GM23338 (cell line): ENCODE results near the gene DIAPH3. TPM values are rescaled to one million over a fixed set of nuclear protein-coding genes. Genes with fewer than 3 reads are reported as not detected.

Experiments used
- ATAC-seq: fragments of 200-7000 bp; cut with Tn5 transposase; 3 replicates; pipeline ENCODE4 v1.9.1; 2020
- DNase-seq: peaks from one replicate; pipeline ENCODE4 v3.0.0-alpha.2; 2015; ENCODE audit warnings: low spot score
- H2AFZ ChIP-seq: fragments of 200-600 bp; sonication (generic); 2 replicates; pipeline ENCODE4 v1.8.0; 2016; ENCODE audit warnings: antibody characterized with exemption, mild to moderate bottlenecking, moderate library complexity
- H3F3A ChIP-seq: fragments of 200-600 bp; sonication (generic); replicated peaks from 2 replicates; pipeline ENCODE4 v1.8.0; 2017; ENCODE audit warnings: antibody characterized with exemption, mixed run types, low read depth
- H3K27ac ChIP-seq: fragments of 200-600 bp; sonication (generic); 2 replicates; pipeline ENCODE4 v1.6.1; 2016; ENCODE audit warnings: low read depth
- H3K27me3 ChIP-seq: fragments of 200-600 bp; sonication (generic); 2 replicates; pipeline ENCODE4 v1.8.0; 2016; ENCODE audit warnings: mild to moderate bottlenecking, mixed run types, moderate library complexity; ENCODE audit not compliant: insufficient read depth
- H3K36me3 ChIP-seq: fragments of 200-600 bp; sonication (generic); 2 replicates; pipeline ENCODE4 v1.8.0; 2016; ENCODE audit warnings: mild to moderate bottlenecking; ENCODE audit not compliant: insufficient read depth
- H3K4me1 ChIP-seq: fragments of 200-600 bp; sonication (generic); 2 replicates; pipeline ENCODE4 v1.8.0; 2016; ENCODE audit warnings: mild to moderate bottlenecking, moderate library complexity; ENCODE audit not compliant: insufficient read depth
- H3K4me2 ChIP-seq: fragments of 200-600 bp; sonication (generic); 2 replicates; pipeline ENCODE4 v1.7.1; 2017; ENCODE audit warnings: mixed run types
- H3K4me3 ChIP-seq: fragments of 200-600 bp; sonication (generic); 2 replicates; pipeline ENCODE4 v1.6.1; 2016; ENCODE audit warnings: mixed run types
- H3K79me2 ChIP-seq: fragments of 200-600 bp; sonication (generic); replicated peaks from 2 replicates; pipeline ENCODE4 v1.8.0; 2017; ENCODE audit warnings: mild to moderate bottlenecking; ENCODE audit not compliant: insufficient read depth
- H3K9me2 ChIP-seq: fragments of 200-600 bp; sonication (generic); 2 replicates; pipeline ENCODE4 v1.8.0; 2017; ENCODE audit not compliant: insufficient read depth
- H4K20me1 ChIP-seq: fragments of 200-600 bp; sonication (generic); replicated peaks from 2 replicates; pipeline ENCODE4 v1.8.0; 2017; ENCODE audit warnings: mild to moderate bottlenecking; ENCODE audit not compliant: insufficient read depth
- H3K27ac Mint-ChIP-seq: 2 replicates; pipeline ENCODE4 v1.8.0; 2020; ENCODE audit warnings: inconsistent platforms, mild to moderate bottlenecking, moderate library complexity, mixed read lengths
- H3K27me3 Mint-ChIP-seq: 3 replicates; pipeline ENCODE4 v1.8.0; 2022; ENCODE audit warnings: low read depth, mild to moderate bottlenecking, moderate library complexity, mixed read lengths, inconsistent platforms; ENCODE audit not compliant: insufficient read depth, poor library complexity
- H3K36me3 Mint-ChIP-seq: 3 replicates; pipeline ENCODE4 v1.8.0; 2021; ENCODE audit warnings: low read depth, mild to moderate bottlenecking, inconsistent platforms, moderate library complexity, mixed read lengths
- H3K4me1 Mint-ChIP-seq: 3 replicates; pipeline ENCODE4 v1.8.0; 2020; ENCODE audit warnings: mild to moderate bottlenecking, inconsistent platforms, mixed read lengths
- H3K4me3 Mint-ChIP-seq: 3 replicates; pipeline ENCODE4 v1.8.0; 2021; ENCODE audit warnings: moderate library complexity, mild to moderate bottlenecking, inconsistent platforms, mixed read lengths
- H3K9me3 Mint-ChIP-seq: 3 replicates; pipeline ENCODE4 v1.8.0; 2020; ENCODE audit warnings: moderate library complexity, mild to moderate bottlenecking, inconsistent platforms, mixed read lengths
- CREB1 ChIP-seq: fragments of 250-450 bp; sonication (Bioruptor Pico); IDR thresholded peaks from 2 replicates; pipeline ENCODE4 v1.5.0; 2020; ENCODE audit warnings: low read depth, mild to moderate bottlenecking, moderate library complexity
- EZH2 ChIP-seq: fragments of 200-600 bp; sonication (generic); IDR thresholded peaks from one replicate; pipeline ENCODE4 v1.8.0; 2017; ENCODE audit warnings: antibody characterized with exemption, mild to moderate bottlenecking, low read depth; ENCODE audit not compliant: unreplicated experiment
- EZH2phosphoT487 ChIP-seq: fragments of 200-600 bp; sonication (generic); IDR thresholded peaks from one replicate; pipeline ENCODE4 v1.8.1; 2018; ENCODE audit warnings: antibody characterized with exemption; ENCODE audit not compliant: unreplicated experiment
- JUNB ChIP-seq: IDR thresholded peaks from one replicate; pipeline ENCODE4 v1.6.1; 2016; ENCODE audit warnings: antibody characterized with exemption; ENCODE audit not compliant: unreplicated experiment
- NANOG ChIP-seq: IDR thresholded peaks from 2 replicates; pipeline ENCODE4 v1.6.1; 2016; ENCODE audit warnings: antibody characterized with exemption, borderline replicate concordance
- POLR2AphosphoS5 ChIP-seq: IDR thresholded peaks from 2 replicates; pipeline ENCODE4 v1.6.1; 2016; ENCODE audit warnings: antibody characterized with exemption, low read depth
- STAT1 ChIP-seq: IDR thresholded peaks from one replicate; pipeline ENCODE4 v1.6.1; 2016; ENCODE audit warnings: antibody characterized with exemption; ENCODE audit not compliant: unreplicated experiment
- ZNF114 ChIP-seq: fragments of 250-450 bp; sonication (Bioruptor Pico); IDR thresholded peaks from 2 replicates; pipeline ENCODE4 v1.5.0; 2020; ENCODE audit warnings: mild to moderate bottlenecking, moderate library complexity
- polyA plus RNA-seq: library from polyadenylated mRNA; unstranded; fragments of >200 nt; fragmentation: Nextera tagmentation; extraction: Ambion mirVana; gene quantifications from 2 replicates; pipeline ENCODE4 v1.2.1, GENCODE V29; 2016
- total RNA-seq: library from RNA; depleted of rRNA; stranded (reverse); fragments of >200 nt; shearing (Covaris generic); gene quantifications from 2 replicates; pipeline ENCODE4 v1.2.3, GENCODE V29; 2014
- TF ChIP-seq, protein P1 (sequence below): IDR thresholded peaks from 2 replicates; pipeline ENCODE4 v1.6.1; 2016; ENCODE audit warnings: antibody characterized with exemption
- TF ChIP-seq, protein P2 (sequence below): fragments of 250-450 bp; sonication (Bioruptor Pico); IDR thresholded peaks from 2 replicates; pipeline ENCODE4 v1.5.0; 2020; ENCODE audit warnings: mild to moderate bottlenecking, moderate library complexity
- TF ChIP-seq, protein P3 (sequence below), 2 experiments: fragments of 200-600 bp in 1 of 2; sonication (generic) in 1 of 2; conservative IDR thresholded peaks; 2 replicates each; pipeline versions ENCODE4 v1.5.1 to v1.6.1; 2016 to 2017; ENCODE audit warnings: antibody characterized with exemption in 2 of 2, low read depth in 2 of 2, mild to moderate bottlenecking in 2 of 2, moderate library complexity in 1 of 2

Gene DIAPH3
- total and polyA plus RNA-seq, 2 experiments from 2014 or later: 23.4 to 30.2 TPM

DNA sequence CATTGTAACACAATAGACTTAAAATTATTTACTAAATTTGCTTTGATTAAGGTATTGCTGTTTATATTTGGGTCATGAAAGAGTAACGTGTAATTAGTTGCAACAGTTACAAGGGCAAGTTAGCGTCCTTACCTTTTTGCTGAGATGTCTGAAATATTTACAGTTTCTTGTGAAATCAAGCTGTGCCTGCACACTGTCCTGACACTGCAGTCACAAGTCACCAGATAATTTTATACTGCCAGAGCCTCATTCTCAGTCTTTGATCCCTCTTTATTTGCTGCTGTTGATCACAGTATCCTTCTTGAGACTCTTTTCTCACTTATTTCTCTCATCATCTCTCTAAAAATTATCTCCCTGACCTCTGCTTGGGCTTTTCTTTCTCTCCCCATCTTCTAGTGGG is 8.4 kb upstream of the DIAPH3 start:
- no peak overlapping the region for H3K4me2 ChIP-seq
- TF ChIP-seq CREB1 (CRISPR knock-in tag) (no peak), POLR2AphosphoS5 (no peak), STAT1 (no peak)
- TF ChIP-seq, protein P1, sequence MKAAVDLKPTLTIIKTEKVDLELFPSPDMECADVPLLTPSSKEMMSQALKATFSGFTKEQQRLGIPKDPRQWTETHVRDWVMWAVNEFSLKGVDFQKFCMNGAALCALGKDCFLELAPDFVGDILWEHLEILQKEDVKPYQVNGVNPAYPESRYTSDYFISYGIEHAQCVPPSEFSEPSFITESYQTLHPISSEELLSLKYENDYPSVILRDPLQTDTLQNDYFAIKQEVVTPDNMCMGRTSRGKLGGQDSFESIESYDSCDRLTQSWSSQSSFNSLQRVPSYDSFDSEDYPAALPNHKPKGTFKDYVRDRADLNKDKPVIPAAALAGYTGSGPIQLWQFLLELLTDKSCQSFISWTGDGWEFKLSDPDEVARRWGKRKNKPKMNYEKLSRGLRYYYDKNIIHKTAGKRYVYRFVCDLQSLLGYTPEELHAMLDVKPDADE: no peak
- DNase-seq: no peak
- no peak overlapping the region for H3K27ac Mint-ChIP-seq
- no peaks in the 10 kb centered on the region for H3K9me3 Mint-ChIP-seq
- no peaks in the 10 kb centered on the region for H3K36me3 ChIP-seq
- H3K4me3 Mint-ChIP-seq: no peak overlapping the region
- no peak overlapping the region for H2AFZ ChIP-seq
- no peaks in the 10 kb centered on the region for H3F3A ChIP-seq
- H3K4me1 Mint-ChIP-seq: no peaks in the 10 kb centered on the region; the same call in 2 of the 3 replicates
- no peaks in the 10 kb centered on the region for H3K36me3 Mint-ChIP-seq
- H3K4me1 ChIP-seq: no peaks in the 10 kb centered on the region; the same call in 1 of the 2 replicates
- ATAC-seq: no peak
- no peaks in the 10 kb centered on the region for H3K9me2 ChIP-seq
- H3K79me2 ChIP-seq: no peaks in the 10 kb centered on the region
- H3K27me3 Mint-ChIP-seq: peaks cover 6% of the 10 kb centered on the region
- no peaks in the 10 kb centered on the region for H4K20me1 ChIP-seq
- no peaks in the 10 kb centered on the region for H3K27me3 ChIP-seq
- no peak overlapping the region for H3K27ac ChIP-seq
- no peak overlapping the region for H3K4me3 ChIP-seq

DNA sequence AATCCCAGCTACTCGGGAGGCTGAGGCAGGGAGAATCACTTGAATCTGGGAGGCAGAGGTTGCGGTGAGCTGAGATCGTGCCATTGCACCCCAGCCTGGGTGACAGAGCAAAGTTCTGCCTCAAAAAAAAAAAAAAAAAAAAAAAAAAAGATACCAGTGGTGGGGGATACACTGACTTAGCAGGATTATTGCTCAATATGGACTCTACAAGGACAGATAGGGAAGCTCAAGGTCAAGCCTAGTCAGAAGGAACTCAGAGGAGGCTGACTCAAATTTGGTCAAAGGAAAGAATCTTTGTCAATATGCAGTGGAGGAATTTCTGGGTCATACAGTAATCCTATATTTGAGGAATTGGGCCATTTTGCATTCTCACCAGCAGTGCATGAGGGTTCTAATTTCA is 6.7 kb upstream of the DIAPH3 start:
- Mint-ChIP-seq H3K4me1 (peaks cover 10% of the 10 kb centered on the region), H3K27ac (no peak overlapping the region), H3K27me3 (peaks cover 5% of the 10 kb centered on the region), H3K36me3 (no peaks in the 10 kb centered on the region), H3K9me3 (no peaks in the 10 kb centered on the region), H3K4me3 (no peak overlapping the region)
- H4K20me1 ChIP-seq: no peaks in the 10 kb centered on the region
- no peak for ATAC-seq
- H3K4me2 ChIP-seq: no peak overlapping the region
- H3K27me3 ChIP-seq: no peaks in the 10 kb centered on the region
- H3K4me3 ChIP-seq: no peak overlapping the region
- peaks cover 9% of the 10 kb centered on the region; the same call in 1 of the 2 replicates for H3K4me1 ChIP-seq
- H3K36me3 ChIP-seq: no peaks in the 10 kb centered on the region
- no peak overlapping the region for H3K27ac ChIP-seq
- no peak for DNase-seq
- H2AFZ ChIP-seq: no peak overlapping the region
- H3K79me2 ChIP-seq: no peaks in the 10 kb centered on the region
- no peaks in the 10 kb centered on the region for H3F3A ChIP-seq
- no peaks in the 10 kb centered on the region for H3K9me2 ChIP-seq
- TF ChIP-seq, protein P2, sequence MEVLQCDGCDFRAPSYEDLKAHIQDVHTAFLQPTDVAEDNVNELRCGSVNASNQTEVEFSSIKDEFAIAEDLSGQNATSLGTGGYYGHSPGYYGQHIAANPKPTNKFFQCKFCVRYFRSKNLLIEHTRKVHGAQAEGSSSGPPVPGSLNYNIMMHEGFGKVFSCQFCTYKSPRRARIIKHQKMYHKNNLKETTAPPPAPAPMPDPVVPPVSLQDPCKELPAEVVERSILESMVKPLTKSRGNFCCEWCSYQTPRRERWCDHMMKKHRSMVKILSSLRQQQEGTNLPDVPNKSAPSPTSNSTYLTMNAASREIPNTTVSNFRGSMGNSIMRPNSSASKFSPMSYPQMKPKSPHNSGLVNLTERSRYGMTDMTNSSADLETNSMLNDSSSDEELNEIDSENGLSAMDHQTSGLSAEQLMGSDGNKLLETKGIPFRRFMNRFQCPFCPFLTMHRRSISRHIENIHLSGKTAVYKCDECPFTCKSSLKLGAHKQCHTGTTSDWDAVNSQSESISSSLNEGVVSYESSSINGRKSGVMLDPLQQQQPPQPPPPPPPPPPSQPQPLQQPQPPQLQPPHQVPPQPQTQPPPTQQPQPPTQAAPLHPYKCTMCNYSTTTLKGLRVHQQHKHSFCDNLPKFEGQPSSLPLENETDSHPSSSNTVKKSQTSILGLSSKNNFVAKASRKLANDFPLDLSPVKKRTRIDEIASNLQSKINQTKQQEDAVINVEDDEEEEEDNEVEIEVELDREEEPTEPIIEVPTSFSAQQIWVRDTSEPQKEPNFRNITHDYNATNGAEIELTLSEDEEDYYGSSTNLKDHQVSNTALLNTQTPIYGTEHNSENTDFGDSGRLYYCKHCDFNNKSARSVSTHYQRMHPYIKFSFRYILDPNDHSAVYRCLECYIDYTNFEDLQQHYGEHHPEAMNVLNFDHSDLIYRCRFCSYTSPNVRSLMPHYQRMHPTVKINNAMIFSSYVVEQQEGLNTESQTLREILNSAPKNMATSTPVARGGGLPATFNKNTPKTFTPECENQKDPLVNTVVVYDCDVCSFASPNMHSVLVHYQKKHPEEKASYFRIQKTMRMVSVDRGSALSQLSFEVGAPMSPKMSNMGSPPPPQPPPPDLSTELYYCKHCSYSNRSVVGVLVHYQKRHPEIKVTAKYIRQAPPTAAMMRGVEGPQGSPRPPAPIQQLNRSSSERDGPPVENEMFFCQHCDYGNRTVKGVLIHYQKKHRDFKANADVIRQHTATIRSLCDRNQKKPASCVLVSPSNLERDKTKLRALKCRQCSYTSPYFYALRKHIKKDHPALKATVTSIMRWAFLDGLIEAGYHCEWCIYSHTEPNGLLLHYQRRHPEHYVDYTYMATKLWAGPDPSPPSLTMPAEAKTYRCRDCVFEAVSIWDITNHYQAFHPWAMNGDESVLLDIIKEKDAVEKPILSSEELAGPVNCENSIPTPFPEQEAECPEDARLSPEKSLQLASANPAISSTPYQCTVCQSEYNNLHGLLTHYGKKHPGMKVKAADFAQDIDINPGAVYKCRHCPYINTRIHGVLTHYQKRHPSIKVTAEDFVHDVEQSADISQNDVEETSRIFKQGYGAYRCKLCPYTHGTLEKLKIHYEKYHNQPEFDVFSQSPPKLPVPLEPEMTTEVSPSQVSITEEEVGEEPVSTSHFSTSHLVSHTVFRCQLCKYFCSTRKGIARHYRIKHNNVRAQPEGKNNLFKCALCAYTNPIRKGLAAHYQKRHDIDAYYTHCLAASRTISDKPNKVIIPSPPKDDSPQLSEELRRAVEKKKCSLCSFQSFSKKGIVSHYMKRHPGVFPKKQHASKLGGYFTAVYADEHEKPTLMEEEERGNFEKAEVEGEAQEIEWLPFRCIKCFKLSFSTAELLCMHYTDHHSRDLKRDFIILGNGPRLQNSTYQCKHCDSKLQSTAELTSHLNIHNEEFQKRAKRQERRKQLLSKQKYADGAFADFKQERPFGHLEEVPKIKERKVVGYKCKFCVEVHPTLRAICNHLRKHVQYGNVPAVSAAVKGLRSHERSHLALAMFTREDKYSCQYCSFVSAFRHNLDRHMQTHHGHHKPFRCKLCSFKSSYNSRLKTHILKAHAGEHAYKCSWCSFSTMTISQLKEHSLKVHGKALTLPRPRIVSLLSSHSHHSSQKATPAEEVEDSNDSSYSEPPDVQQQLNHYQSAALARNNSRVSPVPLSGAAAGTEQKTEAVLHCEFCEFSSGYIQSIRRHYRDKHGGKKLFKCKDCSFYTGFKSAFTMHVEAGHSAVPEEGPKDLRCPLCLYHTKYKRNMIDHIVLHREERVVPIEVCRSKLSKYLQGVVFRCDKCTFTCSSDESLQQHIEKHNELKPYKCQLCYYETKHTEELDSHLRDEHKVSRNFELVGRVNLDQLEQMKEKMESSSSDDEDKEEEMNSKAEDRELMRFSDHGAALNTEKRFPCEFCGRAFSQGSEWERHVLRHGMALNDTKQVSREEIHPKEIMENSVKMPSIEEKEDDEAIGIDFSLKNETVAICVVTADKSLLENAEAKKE (CRISPR knock-in tag): no peak
- TF ChIP-seq, protein P3, sequence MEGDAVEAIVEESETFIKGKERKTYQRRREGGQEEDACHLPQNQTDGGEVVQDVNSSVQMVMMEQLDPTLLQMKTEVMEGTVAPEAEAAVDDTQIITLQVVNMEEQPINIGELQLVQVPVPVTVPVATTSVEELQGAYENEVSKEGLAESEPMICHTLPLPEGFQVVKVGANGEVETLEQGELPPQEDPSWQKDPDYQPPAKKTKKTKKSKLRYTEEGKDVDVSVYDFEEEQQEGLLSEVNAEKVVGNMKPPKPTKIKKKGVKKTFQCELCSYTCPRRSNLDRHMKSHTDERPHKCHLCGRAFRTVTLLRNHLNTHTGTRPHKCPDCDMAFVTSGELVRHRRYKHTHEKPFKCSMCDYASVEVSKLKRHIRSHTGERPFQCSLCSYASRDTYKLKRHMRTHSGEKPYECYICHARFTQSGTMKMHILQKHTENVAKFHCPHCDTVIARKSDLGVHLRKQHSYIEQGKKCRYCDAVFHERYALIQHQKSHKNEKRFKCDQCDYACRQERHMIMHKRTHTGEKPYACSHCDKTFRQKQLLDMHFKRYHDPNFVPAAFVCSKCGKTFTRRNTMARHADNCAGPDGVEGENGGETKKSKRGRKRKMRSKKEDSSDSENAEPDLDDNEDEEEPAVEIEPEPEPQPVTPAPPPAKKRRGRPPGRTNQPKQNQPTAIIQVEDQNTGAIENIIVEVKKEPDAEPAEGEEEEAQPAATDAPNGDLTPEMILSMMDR (conservative IDR thresholded peaks at IDR 0.05; ENCODE audit: low read depth in 2 of 2): no peak
- TF ChIP-seq EZH2phosphoT487: no peak
- no peak for TF ChIP-seq ZNF114 (CRISPR knock-in tag)
- no peak for TF ChIP-seq NANOG
- no peak for TF ChIP-seq JUNB
- TF ChIP-seq, protein P1: no peak
- no peak for TF ChIP-seq STAT1
- no peak for TF ChIP-seq POLR2AphosphoS5
- no peak for TF ChIP-seq EZH2
